ENCODE results near the gene AUTS2.

DNA sequence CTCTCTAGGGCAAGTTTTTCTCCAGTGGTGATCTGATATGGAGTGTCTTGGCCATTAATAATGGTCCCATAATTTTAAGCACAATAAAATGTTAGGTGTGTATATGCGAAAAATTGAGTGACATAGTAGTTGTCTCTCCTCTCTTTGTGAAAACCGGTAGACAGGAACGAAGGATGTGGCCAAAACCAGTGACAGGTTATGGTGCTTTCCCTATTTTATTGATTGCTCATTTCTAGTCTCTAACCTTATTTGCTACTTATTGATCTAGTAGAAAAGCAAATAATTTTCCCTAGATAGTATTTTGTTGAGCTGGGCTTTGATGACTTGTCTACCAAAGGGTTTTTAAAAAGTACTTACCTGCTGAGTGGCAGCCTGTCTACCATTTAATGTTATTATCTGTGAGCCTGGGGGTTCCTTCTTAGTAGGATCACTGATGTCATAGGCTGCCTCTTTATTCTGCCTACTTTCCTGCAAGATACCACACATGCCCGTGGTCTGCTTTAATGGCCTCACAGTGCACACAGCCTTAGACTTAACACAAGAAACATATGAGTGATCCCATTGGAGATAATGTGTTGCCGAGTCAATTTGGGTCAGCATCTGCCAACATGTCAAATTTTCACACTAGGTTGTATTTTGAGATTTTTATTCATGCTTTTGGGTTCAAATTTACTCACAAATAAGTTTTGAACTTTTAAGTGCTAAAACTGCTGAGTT is 100.0 kb downstream of the AUTS2 start:
- TF ChIP-seq POLR2A (IDR thresholded peaks at IDR 0.05) (no peak), POLR2AphosphoS5 (IDR thresholded peaks at IDR 0.05) (no peak)
- TF ChIP-seq, protein P1, sequence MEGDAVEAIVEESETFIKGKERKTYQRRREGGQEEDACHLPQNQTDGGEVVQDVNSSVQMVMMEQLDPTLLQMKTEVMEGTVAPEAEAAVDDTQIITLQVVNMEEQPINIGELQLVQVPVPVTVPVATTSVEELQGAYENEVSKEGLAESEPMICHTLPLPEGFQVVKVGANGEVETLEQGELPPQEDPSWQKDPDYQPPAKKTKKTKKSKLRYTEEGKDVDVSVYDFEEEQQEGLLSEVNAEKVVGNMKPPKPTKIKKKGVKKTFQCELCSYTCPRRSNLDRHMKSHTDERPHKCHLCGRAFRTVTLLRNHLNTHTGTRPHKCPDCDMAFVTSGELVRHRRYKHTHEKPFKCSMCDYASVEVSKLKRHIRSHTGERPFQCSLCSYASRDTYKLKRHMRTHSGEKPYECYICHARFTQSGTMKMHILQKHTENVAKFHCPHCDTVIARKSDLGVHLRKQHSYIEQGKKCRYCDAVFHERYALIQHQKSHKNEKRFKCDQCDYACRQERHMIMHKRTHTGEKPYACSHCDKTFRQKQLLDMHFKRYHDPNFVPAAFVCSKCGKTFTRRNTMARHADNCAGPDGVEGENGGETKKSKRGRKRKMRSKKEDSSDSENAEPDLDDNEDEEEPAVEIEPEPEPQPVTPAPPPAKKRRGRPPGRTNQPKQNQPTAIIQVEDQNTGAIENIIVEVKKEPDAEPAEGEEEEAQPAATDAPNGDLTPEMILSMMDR (IDR thresholded peaks at IDR 0.05), result no peak

Measured in breast epithelium (tissue), 3 donors.